ENCODE data around the gene C4orf51. TPM values are rescaled to one million over a fixed set of nuclear protein-coding genes. Genes with fewer than 3 reads are reported as not detected.

Gene C4orf51
- total and polyA plus RNA-seq, 7 experiments from 2014 or later, result not detected

GRCh38 chr4:145756244-145756643, 76.3 kb downstream of the C4orf51 start:
- POLR2A ChIA-PET, result no interaction called here
- intact Hi-C loops (cut with micrococcal nuclease), result no loop called here
- Histone ChIP-seq H3K27ac (ENCODE audit: low read depth, low read length) (no peak overlapping the region), H3K36me3 (ENCODE audit: control insufficient read depth in 2 of 3, insufficient read depth in 3 of 3, low read length in 3 of 3) (peaks cover 0 to 14% (median 0%) of the 10 kb centered on the region in 3 experiments), H3K4me1 (ENCODE audit: control insufficient read depth in 2 of 2, insufficient read depth in 2 of 2, low read length in 2 of 2) (no peaks in the 10 kb centered on the region), H3K27me3 (ENCODE audit: control insufficient read depth in 2 of 2, insufficient read depth in 2 of 2, low read length in 2 of 2) (no peaks in the 10 kb centered on the region), H3K9me3 (ENCODE audit: control insufficient read depth in 2 of 3, low read length in 3 of 3) (no peaks in the 10 kb centered on the region), H3K4me3 (ENCODE audit: low read length) (no peak overlapping the region)
- DNase-seq (no peak), ATAC-seq (no peak)
- peaks cover 0 to 10% (median 0%) of the 10 kb centered on the region in 11 donors for H3K9me3 Mint-ChIP-seq
- H3K27ac Mint-ChIP-seq, result no peak overlapping the region
- CTCF ChIA-PET, result interaction anchor here (0.8 kb wide), 1 partner anchor 525 kb away, joined by 3 read pairs; no protein-coding TSS in a partner anchor
- H3K4me3 Mint-ChIP-seq, result no peak overlapping the region
- H3K27me3 Mint-ChIP-seq, result peaks cover 0 to 15% (median 7%) of the 10 kb centered on the region in 5 donors
- peaks cover 5 to 28% (median 19%) of the 10 kb centered on the region in 5 donors for H3K36me3 Mint-ChIP-seq
- peaks cover 0 to 17% (median 0%) of the 10 kb centered on the region in 7 donors for H3K4me1 Mint-ChIP-seq

DNA sequence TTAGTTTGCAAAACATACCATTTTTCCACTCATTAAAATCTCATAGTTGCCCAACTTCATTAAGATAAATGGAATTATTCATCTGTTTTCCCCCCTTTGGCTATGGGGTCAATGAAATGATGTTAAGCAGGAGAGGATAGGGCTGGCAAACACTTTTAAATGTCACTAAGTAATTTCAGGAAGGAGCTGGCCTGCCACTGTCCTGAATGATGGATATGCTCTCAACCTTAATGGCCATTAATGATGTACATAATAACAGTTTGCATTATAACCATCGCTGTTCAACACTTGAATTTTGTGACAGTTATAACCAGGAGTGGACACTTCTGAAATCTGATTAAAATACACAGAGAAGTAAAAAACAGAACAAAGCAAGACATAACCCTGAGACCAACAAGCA, 77.2 kb downstream of the C4orf51 start:
- intact Hi-C loops (cut with micrococcal nuclease), result no loop called here
- DNase-seq, result no peak
- Mint-ChIP-seq H3K27ac (no peak overlapping the region), H3K27me3 (peaks cover 0 to 6% (median 0%) of the 10 kb centered on the region in 5 donors), H3K4me1 (peaks cover 0 to 17% (median 0%) of the 10 kb centered on the region in 7 donors), H3K36me3 (peaks cover 5 to 33% (median 23%) of the 10 kb centered on the region in 5 donors), H3K4me3 (no peak overlapping the region), H3K9me3 (peaks cover 0 to 7% (median 0%) of the 10 kb centered on the region in 11 donors)
- Histone ChIP-seq H3K27me3 (ENCODE audit: control insufficient read depth in 2 of 2, insufficient read depth in 2 of 2, low read length in 2 of 2) (no peaks in the 10 kb centered on the region), H3K4me3 (ENCODE audit: low read length) (no peak overlapping the region), H3K36me3 (ENCODE audit: control insufficient read depth in 2 of 3, insufficient read depth in 3 of 3, low read length in 3 of 3) (peaks cover 0 to 22% (median 0%) of the 10 kb centered on the region in 3 experiments), H3K27ac (ENCODE audit: low read depth, low read length) (no peak overlapping the region), H3K4me1 (ENCODE audit: control insufficient read depth in 2 of 2, insufficient read depth in 2 of 2, low read length in 2 of 2) (no peaks in the 10 kb centered on the region), H3K9me3 (ENCODE audit: control insufficient read depth in 2 of 3, low read length in 3 of 3) (no peaks in the 10 kb centered on the region)
- ChIA-PET POLR2A (no interaction called here), CTCF (interaction anchor here (0.8 kb wide), 1 partner anchor 526 kb away, joined by 3 read pairs; no protein-coding TSS in a partner anchor)
- no peak for ATAC-seq

DNA sequence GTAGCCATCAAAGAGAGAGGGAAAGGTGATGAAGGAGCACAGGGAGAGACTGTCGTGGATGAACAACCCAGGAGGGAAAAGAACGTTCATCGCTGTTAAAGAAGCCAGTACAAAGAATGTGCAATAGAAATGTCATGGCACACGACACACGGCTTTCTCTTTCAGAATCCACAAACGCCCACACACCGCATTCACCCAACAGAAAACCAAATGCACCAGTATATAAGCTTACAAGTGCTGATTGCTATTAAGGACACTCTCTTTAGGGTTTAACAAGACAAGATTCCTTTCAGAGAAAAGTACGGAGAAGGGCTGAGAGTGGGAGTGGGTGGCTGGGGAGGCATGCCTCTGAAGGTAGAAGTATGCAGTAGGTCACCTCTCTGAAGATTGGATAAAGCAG, 80.2 kb downstream of the C4orf51 start:
- Histone ChIP-seq H3K27me3 (ENCODE audit: control insufficient read depth in 2 of 2, insufficient read depth in 2 of 2, low read length in 2 of 2) (no peaks in the 10 kb centered on the region), H3K36me3 (ENCODE audit: control insufficient read depth in 2 of 3, insufficient read depth in 3 of 3, low read length in 3 of 3) (peaks cover 0 to 48% (median 0%) of the 10 kb centered on the region in 3 experiments), H3K4me3 (ENCODE audit: low read length) (no peak overlapping the region), H3K9me3 (ENCODE audit: control insufficient read depth in 2 of 3, low read length in 3 of 3) (no peaks in the 10 kb centered on the region), H3K27ac (ENCODE audit: low read depth, low read length) (no peak overlapping the region), H3K4me1 (ENCODE audit: control insufficient read depth in 2 of 2, insufficient read depth in 2 of 2, low read length in 2 of 2) (no peaks in the 10 kb centered on the region)
- Mint-ChIP-seq H3K36me3 (peaks cover 19 to 60% (median 44%) of the 10 kb centered on the region in 5 donors), H3K4me1 (peaks cover 0 to 17% (median 0%) of the 10 kb centered on the region in 7 donors), H3K27me3 (no peaks in the 10 kb centered on the region), H3K9me3 (peaks cover 0 to 5% (median 0%) of the 10 kb centered on the region in 11 donors), H3K27ac (no peak overlapping the region), H3K4me3 (no peak overlapping the region)
- ChIA-PET POLR2A (no interaction called here), CTCF (no interaction called here)
- intact Hi-C loops (cut with micrococcal nuclease), result no loop called here
- DNase-seq (no peak), ATAC-seq (no peak)

DNA sequence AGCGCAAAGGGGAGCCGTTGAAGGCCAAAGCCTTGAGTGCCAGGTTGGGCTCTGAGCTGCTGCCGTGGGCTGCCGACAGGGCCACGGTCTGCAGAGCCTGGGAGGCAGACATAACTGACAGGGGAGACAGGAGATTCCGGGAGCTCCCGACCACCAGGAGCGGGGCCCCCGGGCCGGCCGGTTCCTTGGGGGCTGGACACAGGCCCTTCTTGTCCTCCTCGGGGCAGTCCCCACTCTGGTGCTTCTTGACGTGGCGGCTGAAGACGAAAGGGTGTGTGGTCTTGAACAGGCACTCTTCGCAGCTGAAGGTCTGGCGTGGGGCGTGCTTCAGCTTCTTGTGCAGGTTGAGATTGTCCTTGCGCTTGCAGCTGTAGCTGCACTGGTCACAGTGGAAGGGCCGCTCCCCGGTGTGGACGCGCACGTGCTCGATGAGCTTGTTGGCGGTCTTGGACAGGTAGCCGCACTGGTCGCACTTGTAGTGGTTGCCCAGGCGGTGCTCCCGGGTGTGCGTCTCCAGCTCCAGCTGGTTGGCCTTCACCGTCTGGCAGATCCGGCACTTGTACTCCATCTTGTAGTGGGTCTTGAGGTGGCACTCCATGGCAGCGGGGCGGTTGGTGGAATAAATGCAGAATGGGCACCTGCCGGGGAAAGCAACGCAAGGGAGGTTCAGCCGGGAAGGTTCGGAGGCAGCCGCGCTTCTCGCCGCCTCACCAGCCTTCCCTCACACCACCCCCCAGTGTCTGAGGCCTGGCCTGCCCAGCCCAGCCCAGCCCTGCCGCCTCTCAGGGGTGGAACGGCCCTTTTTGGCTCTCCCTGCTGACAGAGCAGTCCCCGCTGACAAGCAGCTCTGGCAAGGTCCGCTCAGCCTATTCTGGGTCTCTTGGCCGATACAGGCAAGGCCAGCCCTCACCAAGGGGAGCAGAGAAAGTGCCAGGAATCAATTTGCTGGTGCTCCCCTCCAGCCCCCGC, 81.3 kb downstream of the C4orf51 start:
- ChIA-PET CTCF (no interaction called here), POLR2A (no interaction called here)
- intact Hi-C loops (cut with micrococcal nuclease), result no loop called here
- Mint-ChIP-seq H3K36me3 (peaks cover 23 to 71% (median 54%) of the 10 kb centered on the region in 5 donors), H3K9me3 (peaks cover 0 to 5% (median 0%) of the 10 kb centered on the region in 11 donors), H3K4me1 (peaks cover 0 to 16% (median 0%) of the 10 kb centered on the region in 7 donors), H3K27me3 (no peaks in the 10 kb centered on the region), H3K4me3 (no peak overlapping the region), H3K27ac (no peak overlapping the region)
- DNase-seq (no peak), ATAC-seq (no peak)
- Histone ChIP-seq H3K9me3 (ENCODE audit: control insufficient read depth in 2 of 3, low read length in 3 of 3) (no peaks in the 10 kb centered on the region), H3K27me3 (ENCODE audit: control insufficient read depth in 2 of 2, insufficient read depth in 2 of 2, low read length in 2 of 2) (no peaks in the 10 kb centered on the region), H3K4me1 (ENCODE audit: control insufficient read depth in 2 of 2, insufficient read depth in 2 of 2, low read length in 2 of 2) (no peaks in the 10 kb centered on the region), H3K27ac (ENCODE audit: low read depth, low read length) (no peak overlapping the region), H3K36me3 (ENCODE audit: control insufficient read depth in 2 of 3, insufficient read depth in 3 of 3, low read length in 3 of 3) (peaks cover 0 to 53% (median under 1%) of the 10 kb centered on the region in 3 experiments), H3K4me3 (ENCODE audit: low read length) (no peak overlapping the region)

DNA sequence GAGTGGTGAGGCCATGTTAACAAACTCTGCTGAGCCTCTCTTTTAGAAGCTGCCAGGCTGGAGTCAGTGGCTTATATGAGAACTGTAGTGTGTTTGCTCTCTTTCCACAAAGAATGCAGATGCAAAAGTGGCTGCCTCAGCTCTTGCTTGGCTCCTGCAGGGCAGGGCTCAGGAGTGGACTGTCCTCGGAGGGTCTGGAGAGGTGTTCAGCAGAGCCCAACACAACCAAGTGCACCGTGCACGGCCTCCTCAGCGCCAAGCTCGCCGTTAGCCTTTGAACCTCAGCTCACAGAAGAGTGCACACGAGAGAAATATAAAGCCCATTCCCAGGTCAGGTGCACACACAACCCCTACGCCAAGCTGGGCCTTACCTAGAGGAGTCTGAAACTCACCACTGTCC, 82.8 kb downstream of the C4orf51 start:
- no peaks in the 10 kb centered on the region for H3K27me3 ChIP-seq (ENCODE audit: control insufficient read depth in 2 of 2, insufficient read depth in 2 of 2, low read length in 2 of 2)
- POLR2A ChIA-PET, result interaction anchor here (0.6 kb wide), 1 partner anchor 10 kb away, joined by 3 read pairs; no protein-coding TSS in a partner anchor
- Mint-ChIP-seq H3K4me3 (no peak overlapping the region), H3K36me3 (peaks cover 25 to 86% (median 64%) of the 10 kb centered on the region in 5 donors), H3K9me3 (peaks cover 0 to 11% (median 2%) of the 10 kb centered on the region in 11 donors), H3K4me1 (peaks cover 0 to 22% (median 0%) of the 10 kb centered on the region in 7 donors), H3K27me3 (no peaks in the 10 kb centered on the region), H3K27ac (no peak overlapping the region)
- H3K9me3 ChIP-seq (ENCODE audit: control insufficient read depth in 2 of 3, low read length in 3 of 3), result no peaks in the 10 kb centered on the region
- CTCF ChIA-PET, result no interaction called here
- intact Hi-C loops (cut with micrococcal nuclease), result no loop called here
- H3K36me3 ChIP-seq (ENCODE audit: control insufficient read depth in 2 of 3, insufficient read depth in 3 of 3, low read length in 3 of 3), result peaks cover 0 to 53% (median 3%) of the 10 kb centered on the region in 3 experiments
- no peak overlapping the region for H3K4me3 ChIP-seq (ENCODE audit: low read length)
- no peak for ATAC-seq
- no peak for DNase-seq
- H3K4me1 ChIP-seq (ENCODE audit: control insufficient read depth in 2 of 2, insufficient read depth in 2 of 2, low read length in 2 of 2), result no peaks in the 10 kb centered on the region
- no peak overlapping the region for H3K27ac ChIP-seq (ENCODE audit: low read depth, low read length)

GRCh38 chr4:145763399-145763798, 83.5 kb downstream of the C4orf51 start:
- peaks cover 0 to 53% (median 3%) of the 10 kb centered on the region in 3 experiments for H3K36me3 ChIP-seq (ENCODE audit: control insufficient read depth in 2 of 3, insufficient read depth in 3 of 3, low read length in 3 of 3)
- H3K4me3 Mint-ChIP-seq, result no peak overlapping the region
- H3K36me3 Mint-ChIP-seq, result peaks cover 25 to 91% (median 70%) of the 10 kb centered on the region in 5 donors

More at GRCh38 chr4:145763399-145763798, 83.5 kb downstream of the C4orf51 start:
- Histone ChIP-seq H3K4me1 (ENCODE audit: control insufficient read depth in 2 of 2, insufficient read depth in 2 of 2, low read length in 2 of 2) (no peaks in the 10 kb centered on the region), H3K27ac (ENCODE audit: low read depth, low read length) (no peak overlapping the region), H3K4me3 (ENCODE audit: low read length) (no peak overlapping the region), H3K9me3 (ENCODE audit: control insufficient read depth in 2 of 3, low read length in 3 of 3) (no peaks in the 10 kb centered on the region), H3K27me3 (ENCODE audit: control insufficient read depth in 2 of 2, insufficient read depth in 2 of 2, low read length in 2 of 2) (no peaks in the 10 kb centered on the region)
- Mint-ChIP-seq H3K27me3 (no peaks in the 10 kb centered on the region), H3K9me3 (peaks cover 0 to 14% (median 4%) of the 10 kb centered on the region in 11 donors), H3K4me1 (peaks cover 0 to 19% (median 0%) of the 10 kb centered on the region in 7 donors), H3K27ac (no peak overlapping the region)
- ChIA-PET POLR2A (interaction anchor here (0.6 kb wide), 1 partner anchor 10 kb away, joined by 3 read pairs; no protein-coding TSS in a partner anchor), CTCF (no interaction called here)
- no peak for ATAC-seq
- intact Hi-C loops (cut with micrococcal nuclease), result no loop called here
- no peak for DNase-seq
